GM12873 (cell line): ENCODE measurements around the gene CCDC88C.

Experiments used
- TF ChIP-seq, protein P1 (sequence below): IDR thresholded peaks from 2 replicates; pipeline ENCODE4 v1.5.1; 2012; ENCODE audit warnings: low read depth, mild to moderate bottlenecking, moderate library complexity, low read length, control low read depth; ENCODE audit not compliant: insufficient read depth; ENCODE audit errors: missing control alignments

The CCDC88C gene

GRCh38 chr14:91349481-91350074 lies 68.0 kb downstream of the CCDC88C start:
- TF ChIP-seq, protein P1, sequence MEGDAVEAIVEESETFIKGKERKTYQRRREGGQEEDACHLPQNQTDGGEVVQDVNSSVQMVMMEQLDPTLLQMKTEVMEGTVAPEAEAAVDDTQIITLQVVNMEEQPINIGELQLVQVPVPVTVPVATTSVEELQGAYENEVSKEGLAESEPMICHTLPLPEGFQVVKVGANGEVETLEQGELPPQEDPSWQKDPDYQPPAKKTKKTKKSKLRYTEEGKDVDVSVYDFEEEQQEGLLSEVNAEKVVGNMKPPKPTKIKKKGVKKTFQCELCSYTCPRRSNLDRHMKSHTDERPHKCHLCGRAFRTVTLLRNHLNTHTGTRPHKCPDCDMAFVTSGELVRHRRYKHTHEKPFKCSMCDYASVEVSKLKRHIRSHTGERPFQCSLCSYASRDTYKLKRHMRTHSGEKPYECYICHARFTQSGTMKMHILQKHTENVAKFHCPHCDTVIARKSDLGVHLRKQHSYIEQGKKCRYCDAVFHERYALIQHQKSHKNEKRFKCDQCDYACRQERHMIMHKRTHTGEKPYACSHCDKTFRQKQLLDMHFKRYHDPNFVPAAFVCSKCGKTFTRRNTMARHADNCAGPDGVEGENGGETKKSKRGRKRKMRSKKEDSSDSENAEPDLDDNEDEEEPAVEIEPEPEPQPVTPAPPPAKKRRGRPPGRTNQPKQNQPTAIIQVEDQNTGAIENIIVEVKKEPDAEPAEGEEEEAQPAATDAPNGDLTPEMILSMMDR: no peak

DNA sequence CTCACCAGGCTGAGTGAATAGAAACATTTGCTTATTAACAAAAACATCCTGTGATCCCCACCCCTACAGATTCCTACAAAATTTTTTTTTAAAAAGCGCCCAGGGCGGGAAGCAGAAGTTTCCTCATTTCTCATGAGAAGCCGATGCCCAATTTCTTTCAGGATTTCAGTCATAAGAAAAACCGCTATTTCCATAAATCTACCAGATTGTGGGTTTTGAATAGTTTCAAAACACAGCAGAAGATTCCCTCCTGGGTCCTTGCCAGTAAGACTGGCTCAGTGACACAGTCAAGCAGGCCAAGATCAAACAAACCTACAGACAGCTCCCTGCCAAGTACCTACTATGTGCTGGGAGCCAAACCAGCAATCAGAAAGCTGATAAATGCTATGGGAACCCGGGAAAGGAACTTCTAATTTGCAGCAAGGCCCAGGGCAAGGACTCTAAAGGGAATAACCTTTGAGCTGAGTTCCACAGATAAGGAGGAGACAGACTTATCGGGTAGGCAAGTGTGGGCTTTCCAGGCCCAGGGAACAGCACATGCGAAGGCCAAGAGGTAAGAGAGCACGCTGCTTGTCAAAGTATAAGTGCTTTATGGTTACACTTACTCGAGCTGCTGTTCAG lies 68.7 kb downstream of the CCDC88C start:
- TF ChIP-seq, protein P1: no peak

- TF ChIP-seq, protein P1: no peak
Measured at GRCh38 chr14:91346838-91347173, 70.8 kb downstream of the CCDC88C start.

- TF ChIP-seq, protein P1: no peak
Measured at GRCh38 chr14:91344096-91344495, 73.5 kb downstream of the CCDC88C start.

DNA sequence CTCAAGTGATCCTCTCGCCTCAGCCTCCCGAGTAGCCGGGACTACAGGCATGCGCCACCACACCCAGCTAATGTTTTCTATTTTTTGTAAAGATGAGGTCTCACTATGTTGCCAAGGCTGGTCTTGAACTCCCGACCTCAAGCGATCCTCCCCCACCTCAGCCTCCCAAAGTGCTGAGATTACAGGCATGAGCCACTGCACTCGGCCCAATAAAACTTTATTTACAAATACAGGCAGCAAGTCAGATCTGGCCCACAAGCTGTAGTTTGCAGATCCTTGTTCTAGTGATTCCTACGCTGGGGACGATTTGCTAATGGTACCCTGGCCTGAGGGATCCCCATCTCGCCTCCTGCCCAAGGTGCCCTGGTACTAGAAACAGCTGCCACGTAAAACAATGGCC lies 74.6 kb downstream of the CCDC88C start:
- TF ChIP-seq, protein P1: no peak

DNA sequence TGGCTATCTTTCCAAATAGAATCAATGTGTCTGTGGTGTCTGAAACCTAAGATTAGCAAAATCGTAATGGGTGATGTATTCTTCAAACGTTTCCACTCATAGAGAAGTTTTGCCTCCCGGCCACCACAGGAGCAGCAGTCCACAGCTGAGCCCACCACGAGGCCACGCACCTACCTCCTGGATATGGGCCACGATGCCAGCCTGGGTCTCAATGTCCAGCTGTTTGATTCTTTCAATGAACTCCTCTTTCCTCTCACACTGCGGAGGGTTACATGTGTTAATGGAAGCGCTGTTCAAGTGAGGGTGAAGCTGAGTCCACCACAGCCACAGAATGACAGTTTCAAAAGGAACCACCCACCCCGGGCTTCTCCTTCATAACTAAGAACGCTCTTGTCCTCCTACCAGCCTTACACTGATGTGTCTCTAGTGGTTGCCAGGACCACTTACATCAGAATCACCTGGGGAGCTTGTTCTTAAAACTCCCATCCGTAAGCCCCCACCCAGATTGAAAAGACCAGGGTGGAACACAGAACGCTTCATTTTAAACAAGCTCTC lies 75.3 kb downstream of the CCDC88C start:
- TF ChIP-seq, protein P1: no peak

DNA sequence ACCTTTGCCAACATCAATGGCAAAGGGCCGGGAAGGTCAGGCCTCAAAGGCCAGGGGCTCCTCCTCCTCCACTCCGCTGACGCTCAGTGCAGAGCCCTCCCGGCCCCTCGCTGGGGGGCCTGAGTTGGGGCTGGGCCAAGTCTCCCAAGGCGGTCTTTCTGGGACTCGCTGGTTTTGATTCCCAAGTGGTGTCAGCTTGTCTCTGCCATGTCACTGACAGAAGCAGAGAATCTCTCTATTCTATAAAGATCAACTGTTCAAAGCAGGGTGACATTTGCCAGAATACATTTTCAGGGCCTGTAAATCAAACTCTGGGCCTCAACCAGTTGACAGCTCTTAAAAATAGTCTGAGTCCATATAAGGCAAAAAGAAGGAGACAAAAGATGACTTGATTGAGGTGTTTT lies 75.9 kb downstream of the CCDC88C start:
- TF ChIP-seq, protein P1: no peak
